ENCODE data around the gene MTA3. TPM values are rescaled to one million over a fixed set of nuclear protein-coding genes. Genes with fewer than 3 reads are reported as not detected.

Gene MTA3
- total and polyA plus RNA-seq, 2 donors (not counting 1 experiment from before 2014, with no cell fraction given), result 13.4 to 33.2 TPM

DNA sequence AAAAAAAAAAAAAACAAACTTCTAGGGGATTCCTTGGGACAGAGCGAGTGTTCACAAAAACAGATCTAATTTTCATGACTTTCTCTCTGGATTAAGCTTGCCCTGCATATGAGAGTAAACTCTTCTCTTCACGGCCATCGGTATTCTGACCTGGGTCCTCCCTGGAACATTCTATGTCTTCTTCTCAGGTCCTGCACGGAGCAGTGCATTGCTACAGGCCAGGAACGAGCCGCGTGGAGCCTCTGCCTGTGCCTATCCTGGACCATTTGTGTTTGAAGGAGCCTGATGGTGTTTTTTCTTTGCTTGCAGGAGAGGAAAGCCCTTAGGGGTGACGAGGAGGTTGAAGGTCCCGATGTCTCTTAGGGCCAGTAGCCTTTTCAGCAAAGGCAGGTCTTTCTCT lies 197.3 kb downstream of the MTA3 start:
- Histone ChIP-seq H3K4me2 (replicated peaks; ENCODE audit: low read depth, low read length, poor library complexity, severe bottlenecking) (no peak overlapping the region), H3K9ac (ENCODE audit: low read length) (no peak overlapping the region), H3K27me3 (replicated peaks in 1 of 4; ENCODE audit: control extremely low read depth in 1 of 4, control insufficient read depth in 3 of 4, insufficient read depth in 4 of 4, low read length in 3 of 4) (no peaks in the 10 kb centered on the region), H3K4me3 (ENCODE audit: control extremely low read depth in 1 of 5, extremely low read depth in 1 of 5, insufficient read depth in 1 of 5, low read depth in 2 of 5, low read length in 4 of 5) (no peak overlapping the region), H2AFZ (ENCODE audit: insufficient read depth, low read depth, low read length, poor library complexity, severe bottlenecking) (no peak overlapping the region), H4K20me1 (ENCODE audit: control insufficient read depth, insufficient read depth, low read length, poor library complexity, severe bottlenecking) (no peaks in the 10 kb centered on the region), H3K4me1 (ENCODE audit: control insufficient read depth in 2 of 2, insufficient read depth in 2 of 2, low read length in 2 of 2) (no peaks in the 10 kb centered on the region), H3K79me2 (ENCODE audit: control insufficient read depth, insufficient read depth, low read length) (no peaks in the 10 kb centered on the region), H3K27ac (ENCODE audit: low read length in 2 of 2) (no peak overlapping the region), H3K9me3 (ENCODE audit: control extremely low read depth in 1 of 3, control insufficient read depth in 2 of 3, insufficient read depth in 1 of 3, low read length in 2 of 3) (no peaks in the 10 kb centered on the region), H3K36me3 (replicated peaks in 1 of 2; ENCODE audit: control extremely low read depth in 1 of 2, control insufficient read depth in 1 of 2, extremely low read depth in 1 of 2, insufficient read depth in 2 of 2, low read length in 1 of 2) (no peaks in the 10 kb centered on the region)
- ChIA-PET CTCF (interaction anchor here (0.8 kb wide), 1 partner anchor 13 kb away, joined by 4 read pairs; no protein-coding TSS in a partner anchor), POLR2A (no interaction called here)
- WGBS (ENCODE audit: insufficient coverage), result 100% methylated on average over 8 of the region's 9 CpGs
- intact Hi-C loops (cut with micrococcal nuclease), result no loop called here
- DNase-seq, result no peak
- H3K4me3 Mint-ChIP-seq, result no peak overlapping the region
- H3K27me3 Mint-ChIP-seq, result no peaks in the 10 kb centered on the region
- H3K4me1 Mint-ChIP-seq, result peaks cover 1% of the 10 kb centered on the region
- no peak for ATAC-seq (ENCODE audit: low read depth)
- TF ChIP-seq, protein P1, sequence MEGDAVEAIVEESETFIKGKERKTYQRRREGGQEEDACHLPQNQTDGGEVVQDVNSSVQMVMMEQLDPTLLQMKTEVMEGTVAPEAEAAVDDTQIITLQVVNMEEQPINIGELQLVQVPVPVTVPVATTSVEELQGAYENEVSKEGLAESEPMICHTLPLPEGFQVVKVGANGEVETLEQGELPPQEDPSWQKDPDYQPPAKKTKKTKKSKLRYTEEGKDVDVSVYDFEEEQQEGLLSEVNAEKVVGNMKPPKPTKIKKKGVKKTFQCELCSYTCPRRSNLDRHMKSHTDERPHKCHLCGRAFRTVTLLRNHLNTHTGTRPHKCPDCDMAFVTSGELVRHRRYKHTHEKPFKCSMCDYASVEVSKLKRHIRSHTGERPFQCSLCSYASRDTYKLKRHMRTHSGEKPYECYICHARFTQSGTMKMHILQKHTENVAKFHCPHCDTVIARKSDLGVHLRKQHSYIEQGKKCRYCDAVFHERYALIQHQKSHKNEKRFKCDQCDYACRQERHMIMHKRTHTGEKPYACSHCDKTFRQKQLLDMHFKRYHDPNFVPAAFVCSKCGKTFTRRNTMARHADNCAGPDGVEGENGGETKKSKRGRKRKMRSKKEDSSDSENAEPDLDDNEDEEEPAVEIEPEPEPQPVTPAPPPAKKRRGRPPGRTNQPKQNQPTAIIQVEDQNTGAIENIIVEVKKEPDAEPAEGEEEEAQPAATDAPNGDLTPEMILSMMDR (IDR thresholded peaks at IDR 0.05), result no peak
- no peak for TF ChIP-seq EZH2 (IDR thresholded peaks at IDR 0.05; ENCODE audit: borderline replicate concordance, insufficient read depth, low read depth, low read length, poor library complexity, severe bottlenecking)
- H3K9me3 Mint-ChIP-seq (ENCODE audit: insufficient read depth), result no peaks in the 10 kb centered on the region
- no peak overlapping the region for H3K27ac Mint-ChIP-seq

DNA sequence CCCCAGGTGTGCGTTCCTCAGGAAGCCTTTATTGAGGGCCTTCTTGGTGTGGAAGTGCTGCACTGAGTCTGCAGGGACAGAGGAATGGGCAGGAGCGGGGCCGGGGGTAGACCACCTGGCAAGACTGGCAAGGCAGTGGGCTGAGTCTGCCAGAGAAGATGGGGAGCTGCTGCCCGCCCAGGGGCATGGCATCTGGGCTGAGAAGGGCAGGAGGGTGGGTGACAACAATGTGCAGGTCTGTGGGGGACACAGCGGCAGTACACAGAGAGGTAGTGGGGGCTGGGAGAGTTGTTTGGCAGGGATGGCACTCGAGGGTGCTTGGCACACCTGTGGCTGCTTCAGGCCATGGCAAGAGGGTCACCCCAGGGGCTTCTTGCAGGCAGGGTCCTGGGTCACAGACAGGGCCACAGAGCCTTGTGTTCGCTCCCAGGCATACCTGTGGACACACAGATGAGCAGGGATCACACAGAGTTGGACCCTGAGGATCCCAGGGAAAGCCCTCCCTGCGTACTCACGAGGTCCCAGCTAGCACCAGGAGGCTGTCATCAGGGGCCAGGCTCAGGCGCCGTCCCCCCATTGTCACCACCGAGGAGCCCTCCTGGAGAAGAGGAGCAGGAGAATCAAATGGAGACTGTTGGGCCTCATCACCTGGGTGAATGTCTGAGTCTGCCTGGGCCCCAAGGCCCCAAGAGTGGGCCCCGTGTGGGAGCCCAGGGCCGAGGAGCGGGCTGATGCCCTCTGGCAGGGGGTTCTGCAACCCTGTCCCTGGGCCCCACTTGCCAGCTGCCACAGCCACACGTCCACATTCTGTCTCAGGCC lies 198.9 kb downstream of the MTA3 start:
- ATAC-seq (ENCODE audit: low read depth), result no peak
- Histone ChIP-seq H3K27ac (ENCODE audit: low read length in 2 of 2) (no peak overlapping the region), H3K27me3 (replicated peaks in 1 of 4; ENCODE audit: control extremely low read depth in 1 of 4, control insufficient read depth in 3 of 4, insufficient read depth in 4 of 4, low read length in 3 of 4) (no peaks in the 10 kb centered on the region), H3K36me3 (replicated peaks in 1 of 2; ENCODE audit: control extremely low read depth in 1 of 2, control insufficient read depth in 1 of 2, extremely low read depth in 1 of 2, insufficient read depth in 2 of 2, low read length in 1 of 2) (no peaks in the 10 kb centered on the region), H3K9me3 (ENCODE audit: control extremely low read depth in 1 of 3, control insufficient read depth in 2 of 3, insufficient read depth in 1 of 3, low read length in 2 of 3) (no peaks in the 10 kb centered on the region), H4K20me1 (ENCODE audit: control insufficient read depth, insufficient read depth, low read length, poor library complexity, severe bottlenecking) (no peaks in the 10 kb centered on the region), H3K4me3 (ENCODE audit: control extremely low read depth in 1 of 5, extremely low read depth in 1 of 5, insufficient read depth in 1 of 5, low read depth in 2 of 5, low read length in 4 of 5) (no peak overlapping the region), H2AFZ (ENCODE audit: insufficient read depth, low read depth, low read length, poor library complexity, severe bottlenecking) (no peak overlapping the region), H3K4me2 (replicated peaks; ENCODE audit: low read depth, low read length, poor library complexity, severe bottlenecking) (no peak overlapping the region), H3K79me2 (ENCODE audit: control insufficient read depth, insufficient read depth, low read length) (no peaks in the 10 kb centered on the region), H3K4me1 (ENCODE audit: control insufficient read depth in 2 of 2, insufficient read depth in 2 of 2, low read length in 2 of 2) (no peaks in the 10 kb centered on the region), H3K9ac (ENCODE audit: low read length) (no peak overlapping the region)
- no peak for DNase-seq
- peaks cover 1% of the 10 kb centered on the region for H3K4me1 Mint-ChIP-seq
- WGBS (ENCODE audit: insufficient coverage), result 94% methylated on average over 16 of the region's 16 CpGs
- intact Hi-C loops (cut with micrococcal nuclease), result no loop called here
- no peaks in the 10 kb centered on the region for H3K9me3 Mint-ChIP-seq (ENCODE audit: insufficient read depth)
- H3K27ac Mint-ChIP-seq, result peak overlapping the region; percentile 15
- TF ChIP-seq, protein P1 (IDR thresholded peaks at IDR 0.05), result no peak
- no peak for TF ChIP-seq EZH2 (IDR thresholded peaks at IDR 0.05; ENCODE audit: borderline replicate concordance, insufficient read depth, low read depth, low read length, poor library complexity, severe bottlenecking)
- CTCF ChIA-PET, result interaction anchor here (0.9 kb wide), 1 partner anchor 60 kb away, joined by 3 read pairs; no protein-coding TSS in a partner anchor
- POLR2A ChIA-PET, result no interaction called here
- H3K4me3 Mint-ChIP-seq, result no peak overlapping the region
- no peaks in the 10 kb centered on the region for H3K27me3 Mint-ChIP-seq

All from B cell (primary cell).